AG08395 (cell line): ENCODE data around the gene RIPOR2.
"Not testable (repeated sequence)": the region's sequence is repeated elsewhere in the genome, so short reads cannot be mapped to it uniquely, and the experiment has no call there.

Experiments used
- DNase-seq: peaks from one replicate; pipeline ENCODE4 v3.0.0; 2012; ENCODE audit warnings: mixed read lengths, low spot score

RIPOR2 gene

DNA sequence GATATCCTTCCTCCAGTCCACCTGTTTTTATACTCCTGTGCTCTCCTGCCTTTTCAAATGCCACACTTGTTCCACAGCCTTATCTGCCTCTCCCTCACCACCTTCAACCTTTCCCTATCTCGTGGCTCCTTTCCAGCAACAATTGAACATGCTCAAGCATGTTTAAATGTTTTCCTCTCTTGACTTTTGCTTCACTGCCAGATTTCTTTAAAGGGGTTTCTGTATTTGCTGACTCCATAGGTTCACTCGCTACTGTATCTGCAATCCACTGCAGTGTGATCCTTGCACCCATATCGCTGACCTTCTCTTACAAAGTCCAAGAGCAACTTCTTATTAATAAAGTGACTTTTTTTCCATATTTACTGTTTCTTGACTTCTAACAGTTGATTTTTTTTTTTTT is 172.2 kb downstream of the RIPOR2 start:
- no peak for DNase-seq

DNA sequence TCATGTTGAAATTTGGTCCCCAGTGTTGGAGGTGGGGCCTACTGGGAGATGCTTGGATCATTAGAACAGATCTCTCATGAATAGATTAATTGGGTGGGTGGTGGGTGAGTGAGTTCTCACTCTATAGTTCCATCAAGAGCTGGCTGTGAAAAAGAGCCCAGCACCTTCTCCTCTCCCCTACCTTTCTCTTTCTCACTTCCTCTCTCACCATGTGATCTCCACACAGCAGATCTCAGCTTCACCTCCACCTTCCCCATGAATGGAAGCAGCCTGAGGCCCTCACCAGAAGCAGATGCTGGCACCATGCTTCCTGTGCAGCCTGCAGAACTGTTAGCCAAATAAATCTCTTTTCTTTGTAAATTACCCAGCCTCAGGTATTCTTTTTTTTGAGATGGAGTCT is 173.9 kb downstream of the RIPOR2 start:
- no peak for DNase-seq

DNA sequence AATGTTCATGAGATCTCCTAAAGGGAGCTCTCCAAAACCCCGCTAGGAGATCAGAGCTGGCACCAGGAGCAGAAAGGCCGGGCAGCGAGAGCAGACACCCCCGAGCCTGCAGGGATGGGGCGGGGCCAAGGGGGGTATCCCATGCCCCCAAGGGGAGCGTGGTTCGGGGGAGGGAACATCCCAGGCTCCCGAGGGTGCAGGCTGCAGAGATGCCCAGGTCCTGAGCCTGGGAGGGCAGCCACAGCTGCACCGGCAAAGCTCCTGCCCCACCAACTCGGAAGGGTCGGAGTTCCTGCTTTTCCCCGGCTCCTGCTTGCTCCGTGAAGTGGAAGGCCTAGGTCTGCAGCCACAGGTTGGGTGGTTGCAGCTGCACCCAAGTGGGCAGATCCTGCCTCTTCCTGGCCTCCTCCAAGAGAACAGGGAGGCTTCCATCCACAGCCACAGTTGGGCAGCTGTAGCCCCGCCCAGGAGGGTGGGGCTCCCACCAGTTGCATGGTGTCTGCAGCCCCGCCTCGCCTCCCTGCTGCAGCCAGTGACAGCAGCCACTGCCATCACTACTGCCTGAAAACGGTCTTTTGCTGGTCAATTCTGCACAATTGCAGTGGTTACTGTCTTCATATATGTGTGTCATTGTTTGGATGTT is 174.4 kb downstream of the RIPOR2 start:
- no peak for DNase-seq

DNA sequence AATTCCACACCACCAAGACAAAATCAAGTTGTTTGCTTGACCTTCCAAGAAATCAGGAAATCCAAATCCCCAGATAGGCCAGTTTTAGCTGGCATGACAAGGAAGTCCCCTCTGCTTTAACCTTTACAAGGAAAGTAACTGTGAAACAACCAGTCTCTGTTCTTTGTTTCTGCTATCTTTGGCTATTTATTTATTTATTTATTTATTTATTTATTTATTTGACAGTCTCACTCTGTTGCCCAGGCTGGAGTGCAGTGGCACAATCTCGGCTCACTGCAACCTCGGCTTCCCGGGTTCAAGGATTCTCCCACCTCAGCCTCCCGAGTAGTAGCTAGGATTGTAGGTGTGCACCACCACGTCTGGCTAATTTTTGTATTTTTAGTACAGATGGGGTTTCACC is 175.6 kb downstream of the RIPOR2 start:
- no peak for DNase-seq

DNA sequence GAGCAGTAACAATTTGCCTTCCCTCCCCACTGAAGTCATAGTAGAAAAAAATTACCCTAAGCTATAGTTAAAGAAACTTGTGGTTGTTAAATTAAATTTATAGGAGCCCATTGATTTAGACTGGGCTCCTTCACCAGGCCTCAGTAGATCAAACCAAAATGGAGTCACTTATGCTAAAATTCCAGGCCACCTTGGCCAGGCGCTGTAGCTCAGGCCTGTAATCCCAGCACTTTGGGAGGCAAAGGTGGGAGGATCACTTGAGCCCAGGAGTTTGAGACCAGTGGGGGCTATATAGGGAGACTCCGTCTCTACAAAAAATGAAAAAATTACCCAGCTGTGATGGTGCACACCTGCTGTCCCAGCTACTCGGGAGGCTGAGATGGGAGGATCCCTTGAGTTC is 176.0 kb downstream of the RIPOR2 start:
- DNase-seq, result no peak

DNA sequence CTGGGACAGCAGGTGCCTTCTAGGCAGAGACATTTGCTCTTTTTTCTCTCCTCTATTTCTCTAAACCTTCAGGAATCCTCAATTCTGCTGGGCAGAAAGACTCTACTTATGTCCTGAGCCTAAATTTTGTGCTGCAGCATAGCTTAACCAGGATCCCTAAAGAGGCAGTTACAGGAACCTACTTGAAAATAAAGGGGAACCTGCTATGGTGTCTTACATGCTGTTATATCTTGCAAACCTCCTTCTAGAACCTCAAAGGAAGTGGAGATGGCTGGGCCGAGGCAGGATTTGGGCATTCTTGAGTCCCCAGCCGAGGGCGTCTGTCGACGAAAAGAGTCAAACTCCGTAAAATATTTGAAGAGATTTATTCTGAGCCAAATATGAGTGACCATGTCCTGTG is 178.1 kb downstream of the RIPOR2 start:
- no peak for DNase-seq

DNA sequence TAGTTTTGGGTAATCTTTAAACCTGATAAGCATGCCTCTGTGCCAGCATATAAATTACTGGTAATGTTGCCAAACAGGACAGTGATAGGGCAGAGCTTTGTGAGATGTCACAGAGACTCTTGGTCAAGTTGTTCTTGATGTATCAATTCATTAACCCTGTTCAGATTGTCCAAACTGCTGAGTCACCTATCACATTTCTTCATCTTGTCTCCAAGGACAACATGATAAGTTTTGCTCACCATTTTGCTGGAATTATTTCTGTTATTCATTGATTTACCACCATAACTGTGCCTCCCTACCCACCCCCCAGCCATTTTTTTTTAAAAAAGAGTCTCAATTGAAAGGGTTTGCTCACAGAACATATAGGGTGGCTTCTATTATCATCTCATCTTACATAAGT is 180.5 kb downstream of the RIPOR2 start:
- no peak for DNase-seq

DNA sequence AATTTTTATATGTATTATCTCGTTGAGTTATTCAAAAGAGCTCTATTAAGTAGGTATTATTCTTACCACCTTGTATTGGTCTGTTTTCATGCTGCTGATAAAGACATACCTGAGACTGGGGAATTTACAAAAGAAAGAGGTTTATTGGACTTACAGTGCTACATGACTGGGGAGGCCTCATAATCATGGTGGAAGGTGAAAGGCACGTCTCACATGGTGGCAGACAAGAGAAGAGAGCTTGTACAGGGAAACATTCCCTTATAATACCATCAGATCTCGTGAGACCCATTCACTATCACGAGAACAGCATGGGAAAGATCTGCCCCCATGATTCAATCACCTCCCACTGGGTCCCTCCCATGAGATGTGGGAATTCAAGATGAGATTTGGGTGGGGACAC is 181.4 kb downstream of the RIPOR2 start:
- not testable (repeated sequence) for DNase-seq
